Erythroblast (primary cell): ENCODE results near the gene SSC4D.
"Not testable (repeated sequence)": the region's sequence is repeated elsewhere in the genome, so short reads cannot be mapped to it uniquely, and the experiment has no call there.

Source experiments
- GATA1 ChIP-seq: IDR thresholded peaks from 2 replicates; pipeline ENCODE4 v1.6.1; 2011; ENCODE audit warnings: low read depth, mild to moderate bottlenecking, control low read depth, low read length, moderate library complexity
- POLR2A ChIP-seq: IDR thresholded peaks from 2 replicates; pipeline ENCODE4 v1.6.1; 2011; ENCODE audit warnings: mild to moderate bottlenecking, low read length

DNA sequence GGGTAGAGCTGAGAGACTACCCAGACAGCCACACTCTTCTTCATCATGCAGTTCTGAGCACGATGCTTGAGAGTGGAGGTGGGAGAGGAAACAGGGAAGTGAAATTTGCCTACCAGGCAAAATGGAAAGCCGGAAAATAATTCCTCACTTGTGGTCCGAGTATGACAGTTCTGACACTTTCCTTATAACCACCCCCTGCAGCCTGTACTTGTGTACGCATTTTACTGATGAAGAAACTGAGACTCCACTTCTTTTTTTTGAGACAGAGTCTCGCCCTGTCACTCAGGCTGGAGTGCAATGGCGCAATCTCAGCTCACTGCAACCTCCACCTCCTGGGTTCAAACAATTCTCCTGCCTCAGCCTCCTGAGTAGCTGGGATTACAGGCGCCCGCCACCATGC is 6.4 kb downstream of the SSC4D start:
- not testable (repeated sequence) for TF ChIP-seq POLR2A, GATA1
